GM12873 (cell line): ENCODE results near the gene OGDH.
A peak's percentile ranks its signal among the peaks of the same experiment; 100 is the strongest.

Experiments
- CTCF ChIP-seq: IDR thresholded peaks from 2 replicates; pipeline ENCODE4 v1.5.1; 2012; ENCODE audit warnings: low read depth, mild to moderate bottlenecking, moderate library complexity, low read length, control low read depth; ENCODE audit not compliant: insufficient read depth; ENCODE audit errors: missing control alignments

OGDH gene

DNA sequence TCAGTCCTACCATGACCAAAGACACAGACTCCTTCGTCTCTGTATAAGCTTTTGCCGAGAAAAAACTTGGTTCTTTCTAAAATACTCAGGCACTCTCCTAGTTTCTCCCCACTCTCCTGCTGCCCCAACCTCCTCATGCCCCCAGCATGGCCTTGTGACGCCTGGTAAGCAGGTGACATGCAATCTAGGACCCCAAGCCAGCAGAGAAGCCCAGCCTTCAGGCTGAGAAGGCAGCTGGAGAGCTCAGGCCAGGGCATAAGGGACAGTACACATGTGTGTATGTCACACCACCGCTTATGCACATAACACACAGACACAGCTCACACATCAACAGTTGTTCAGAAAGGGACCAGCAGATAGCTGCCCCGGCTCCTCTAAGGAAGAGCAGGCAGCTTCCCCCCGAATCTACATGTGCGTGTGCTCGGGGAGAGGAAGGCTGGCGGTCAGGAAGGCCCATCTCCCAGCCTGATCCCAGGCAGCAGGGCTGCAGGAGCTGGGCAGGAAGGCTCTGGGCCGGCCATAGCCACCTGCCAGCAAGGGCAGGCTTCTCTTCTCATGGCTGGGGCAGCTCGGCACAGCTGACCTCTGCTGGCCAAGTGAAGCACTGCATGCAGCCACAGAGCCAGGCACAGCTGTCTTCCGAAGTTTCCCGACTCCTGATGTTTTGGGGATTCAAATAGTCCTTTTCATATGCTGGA lies 41.2 kb upstream of the OGDH start:
- peak; percentile 99 for TF ChIP-seq CTCF

GRCh38 chr7:44565795-44566559 lies 40.5 kb upstream of the OGDH start:
- TF ChIP-seq CTCF, result no peak

DNA sequence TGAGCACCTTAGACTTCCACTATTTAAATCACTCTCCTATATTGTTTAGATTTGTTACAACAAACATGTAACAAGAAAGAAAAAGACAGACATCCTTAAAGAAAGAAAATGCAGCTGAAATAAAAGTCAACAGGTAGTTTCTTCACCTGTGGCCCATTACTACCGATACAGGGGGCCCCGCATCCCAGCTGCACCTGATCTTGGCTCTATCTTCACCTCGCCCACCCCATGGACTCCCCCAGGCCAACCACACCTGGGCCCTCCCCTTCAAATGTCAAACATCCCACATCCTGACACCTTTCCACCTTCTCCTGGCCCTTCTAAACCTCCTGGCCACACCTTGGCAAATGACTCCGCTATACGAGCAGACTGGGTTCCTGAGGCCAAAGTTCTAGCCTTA lies 39.7 kb upstream of the OGDH start:
- TF ChIP-seq CTCF, result no peak

GRCh38 chr7:44567884-44568283 lies 38.5 kb upstream of the OGDH start:
- TF ChIP-seq CTCF, result no peak

- TF ChIP-seq CTCF, result no peak
These were observed 37.5 kb upstream of the OGDH start for GRCh38 chr7:44568771-44569560.

DNA sequence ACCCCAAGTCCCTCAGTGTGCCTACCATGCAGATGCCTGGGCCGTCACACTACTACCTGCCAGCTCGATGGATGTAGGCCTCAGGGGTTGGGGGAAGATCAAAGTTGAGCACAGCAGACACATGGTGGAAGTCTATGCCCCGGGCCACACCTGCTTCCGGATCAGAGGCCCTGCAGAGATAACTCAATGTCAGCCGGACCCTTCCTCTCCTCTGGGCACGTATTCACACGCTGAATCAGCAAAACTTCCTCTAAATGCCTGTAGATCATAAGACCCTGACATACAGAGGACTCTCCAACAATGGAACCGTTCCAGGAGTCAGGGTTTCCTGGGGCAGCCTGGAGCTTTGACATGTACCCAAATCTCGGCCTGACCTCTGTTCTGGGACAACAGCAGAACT lies 36.5 kb upstream of the OGDH start:
- no peak for TF ChIP-seq CTCF

GRCh38 chr7:44572771-44573170 lies 33.7 kb upstream of the OGDH start:
- no peak for TF ChIP-seq CTCF
